NCI-H1694 treated with DMSO at 0.1 percent for 48 hours (cell line): ENCODE results near the gene ESPNL.

ENCODE experiments used
- DNase-seq: peaks from one replicate; lab custom pipeline; 2025; lab: John Stamatoyannopoulos, UW

ESPNL gene

DNA sequence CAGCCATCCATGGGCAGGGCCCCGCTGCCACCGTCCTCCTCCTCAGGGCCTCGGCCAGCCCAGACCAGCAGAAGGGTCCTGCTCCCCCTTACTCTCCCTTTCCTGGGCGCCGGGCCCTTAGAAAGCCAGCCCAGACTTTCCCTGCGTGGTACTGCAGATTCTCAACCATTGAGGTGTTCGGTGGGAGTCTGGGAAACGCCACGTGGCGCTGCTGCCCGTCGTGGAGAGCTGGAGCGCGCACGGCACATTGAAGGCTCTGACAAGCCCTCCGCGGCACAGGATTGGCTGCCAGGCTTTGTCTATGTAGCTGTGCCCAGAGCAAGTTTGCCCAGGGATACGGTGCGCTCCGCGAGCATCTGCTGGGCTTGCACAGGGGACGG, 27.9 kb downstream of the ESPNL start:
- DNase-seq = no peak

- no peak for DNase-seq
Measured at GRCh38 chr2:238128534-238129001, 28.4 kb downstream of the ESPNL start.

DNA sequence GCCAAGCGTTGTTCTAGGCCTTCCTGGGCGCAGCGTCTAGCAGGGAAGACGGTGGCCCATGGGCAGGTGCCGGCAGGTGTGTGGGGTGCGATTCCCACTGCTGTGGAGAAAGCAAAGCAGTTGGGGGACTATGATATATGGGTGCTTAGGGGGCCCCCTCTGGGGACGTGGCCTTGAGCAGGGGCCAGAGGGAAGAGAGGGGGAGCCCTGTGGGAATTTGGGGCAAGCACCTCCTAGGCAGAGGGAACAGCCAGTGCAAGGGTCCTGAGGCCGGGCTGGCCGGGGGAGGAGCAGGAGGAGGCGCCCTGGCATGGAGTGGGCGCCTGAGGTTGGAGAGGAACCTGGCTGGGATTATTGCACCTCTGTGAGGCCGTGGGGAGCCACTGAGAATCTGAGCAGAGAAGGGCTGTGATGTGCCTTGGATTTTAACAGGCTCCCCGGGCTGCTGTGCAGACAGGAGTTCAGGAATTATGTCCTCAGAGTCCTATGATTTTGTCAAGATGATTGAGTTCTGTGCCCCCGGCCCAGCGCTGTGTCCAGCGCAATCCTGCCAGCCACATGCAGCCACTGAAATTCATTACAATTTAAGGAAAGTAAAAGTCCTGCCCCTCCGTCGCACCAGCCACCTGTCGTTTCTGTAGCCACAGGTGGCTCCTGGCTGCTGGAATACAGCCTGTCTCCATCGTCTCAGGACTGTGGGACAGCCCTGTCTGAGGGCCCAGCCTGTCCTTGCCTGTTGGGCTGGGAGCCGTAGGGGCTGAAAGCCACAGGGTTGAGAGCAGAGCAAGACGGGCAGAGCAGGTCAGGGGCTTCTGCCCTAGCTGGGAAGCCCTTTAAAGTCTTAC, 29.2 kb downstream of the ESPNL start:
- no peak for DNase-seq

DNA sequence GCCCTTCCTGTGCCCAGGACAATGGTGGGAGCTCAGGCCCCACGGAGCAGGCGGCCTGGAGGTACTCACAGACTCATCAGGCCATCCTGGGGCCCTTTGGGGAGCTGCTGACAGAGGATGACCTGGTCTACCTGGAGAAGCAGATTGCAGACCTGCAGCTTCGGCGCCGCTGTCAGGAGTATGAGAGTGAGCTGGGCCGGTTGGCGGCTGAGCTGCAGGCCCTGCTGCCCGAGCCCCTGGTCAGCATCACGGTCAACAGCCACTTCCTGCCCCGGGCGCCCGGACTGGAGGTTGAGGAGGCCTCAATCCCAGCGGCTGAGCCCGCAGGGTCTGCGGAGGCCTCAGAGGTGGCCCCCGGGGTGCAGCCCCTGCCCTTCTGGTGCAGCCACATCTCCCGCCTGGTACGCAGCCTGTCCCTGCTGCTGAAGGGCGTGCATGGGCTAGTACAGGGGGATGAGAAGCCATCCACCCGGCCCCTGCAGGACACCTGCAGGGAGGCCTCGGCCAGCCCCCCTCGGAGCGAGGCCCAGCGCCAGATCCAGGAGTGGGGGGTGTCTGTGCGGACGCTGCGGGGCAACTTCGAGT, 30.1 kb downstream of the ESPNL start:
- DNase-seq = no peak

DNA sequence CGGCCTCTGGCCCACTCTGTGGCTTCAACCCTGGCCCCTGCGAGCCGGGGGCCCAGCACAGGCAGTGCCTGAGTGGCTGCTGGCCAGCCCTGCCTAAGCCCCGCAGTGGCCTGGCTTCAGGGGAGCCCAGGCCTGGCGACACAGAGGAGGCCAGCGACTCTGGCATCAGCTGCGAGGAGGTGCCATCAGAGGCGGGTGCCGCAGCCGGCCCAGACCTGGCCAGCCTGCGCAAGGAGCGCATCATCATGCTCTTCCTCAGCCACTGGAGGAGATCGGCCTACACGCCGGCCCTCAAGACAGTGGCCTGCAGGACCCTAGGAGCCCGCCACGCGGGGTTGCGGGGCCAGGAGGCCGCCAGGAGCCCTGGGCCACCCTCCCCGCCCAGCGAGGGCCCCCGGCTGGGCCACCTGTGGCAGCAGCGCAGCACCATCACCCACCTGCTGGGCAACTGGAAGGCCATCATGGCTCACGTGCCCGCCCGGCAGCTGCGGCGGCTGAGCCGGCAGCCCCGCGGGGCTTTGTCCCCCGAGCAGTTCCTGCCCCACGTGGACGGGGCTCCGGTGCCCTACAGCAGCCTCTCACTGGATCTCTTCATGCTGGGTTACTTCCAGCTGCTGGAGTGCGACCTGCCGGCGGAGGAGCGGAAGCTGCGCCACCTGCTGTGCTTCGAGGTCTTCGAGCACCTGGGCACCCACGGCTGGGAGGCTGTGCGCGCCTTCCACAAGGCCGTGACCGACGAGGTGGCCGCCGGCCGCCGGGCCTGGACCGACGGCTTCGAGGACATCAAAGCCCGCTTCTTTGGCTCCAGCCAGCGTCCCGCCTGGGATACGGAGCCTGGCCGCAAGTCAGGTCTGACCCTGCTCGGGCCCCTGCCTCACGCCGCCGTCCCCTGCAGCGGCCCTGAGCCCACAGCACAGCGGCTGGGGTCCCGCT, 30.8 kb downstream of the ESPNL start:
- DNase-seq = no peak

DNA sequence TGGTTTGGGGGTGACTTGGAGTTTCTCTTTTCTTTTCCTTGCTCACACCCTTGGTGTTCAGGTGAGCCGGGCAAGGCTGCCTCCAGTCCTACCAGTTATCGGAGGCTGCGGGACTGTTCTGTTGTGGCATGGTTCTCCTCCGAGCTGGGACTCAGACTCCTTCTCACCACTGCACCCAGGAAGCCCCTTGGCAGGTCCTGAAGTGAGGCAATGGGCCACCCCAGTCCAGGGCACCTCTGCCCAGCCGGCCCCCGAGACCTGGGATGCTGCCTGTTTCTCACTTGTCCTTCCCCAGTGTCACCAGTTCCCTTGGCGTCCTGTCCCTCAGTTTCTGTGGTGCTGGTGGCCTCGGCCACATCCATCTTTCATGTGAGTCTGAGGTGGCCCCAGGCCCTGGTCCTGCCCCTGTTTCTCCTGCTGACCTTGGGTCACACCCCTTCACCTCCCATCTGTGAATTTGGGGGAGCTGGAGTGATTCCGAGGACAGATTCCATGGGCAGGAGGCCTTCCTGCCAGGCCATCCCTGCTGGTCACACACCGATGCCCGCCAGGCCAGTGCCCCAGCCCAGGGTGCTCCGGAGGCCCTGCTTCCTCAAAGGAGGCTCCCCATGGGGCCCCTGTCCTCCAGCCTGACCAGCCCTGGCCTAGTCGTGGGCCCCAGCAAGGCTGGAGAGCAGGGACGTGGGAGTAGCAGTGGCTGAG, 31.8 kb downstream of the ESPNL start:
- no peak for DNase-seq

DNA sequence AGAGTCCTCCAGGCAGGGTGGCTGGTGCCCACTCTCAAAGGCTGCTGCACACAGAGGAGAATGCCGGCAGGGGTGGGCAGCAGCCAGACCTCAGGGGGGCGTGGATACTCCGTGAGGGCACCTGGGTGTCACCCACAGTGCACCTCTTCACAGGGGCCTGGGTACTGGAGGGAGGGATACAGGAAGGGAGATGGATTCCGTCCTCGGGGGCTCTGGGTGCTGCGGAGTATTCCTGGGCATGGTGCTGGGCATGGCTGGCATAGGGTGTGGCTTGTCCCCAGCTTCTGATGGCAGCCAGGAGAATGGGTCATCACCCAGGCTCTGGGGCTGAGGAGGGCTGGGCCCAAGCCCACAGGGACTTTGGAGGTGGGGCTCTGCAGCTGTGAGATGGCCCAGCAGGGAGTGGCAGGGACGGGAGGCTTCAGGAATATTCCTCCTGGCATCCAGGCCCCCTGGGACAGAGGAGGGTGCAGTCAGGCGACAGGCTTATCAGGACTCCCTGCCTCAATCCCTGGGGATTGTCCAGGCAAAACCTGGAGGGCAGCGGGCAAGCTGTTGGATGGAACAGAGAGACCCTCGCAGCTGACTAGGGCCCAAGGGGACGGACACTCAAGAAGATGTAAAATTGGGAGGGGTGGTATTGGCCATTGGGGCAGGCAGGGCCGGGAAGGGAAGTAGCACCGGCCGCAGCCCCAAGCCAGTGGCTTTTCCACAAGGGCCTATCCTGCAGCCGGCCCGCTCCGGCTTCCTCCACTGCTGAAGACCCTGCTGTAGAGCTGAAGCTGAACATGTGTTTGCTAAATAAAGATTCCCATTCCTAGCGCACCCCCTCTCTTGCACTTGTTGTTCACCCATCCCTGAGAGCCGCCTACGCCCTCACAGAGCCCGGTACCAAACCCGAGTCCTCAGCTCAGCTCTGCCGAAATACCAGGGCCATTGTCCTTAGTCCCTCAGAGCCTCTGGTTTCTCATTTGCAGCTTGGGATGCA, 32.6 kb downstream of the ESPNL start:
- DNase-seq = no peak

DNA sequence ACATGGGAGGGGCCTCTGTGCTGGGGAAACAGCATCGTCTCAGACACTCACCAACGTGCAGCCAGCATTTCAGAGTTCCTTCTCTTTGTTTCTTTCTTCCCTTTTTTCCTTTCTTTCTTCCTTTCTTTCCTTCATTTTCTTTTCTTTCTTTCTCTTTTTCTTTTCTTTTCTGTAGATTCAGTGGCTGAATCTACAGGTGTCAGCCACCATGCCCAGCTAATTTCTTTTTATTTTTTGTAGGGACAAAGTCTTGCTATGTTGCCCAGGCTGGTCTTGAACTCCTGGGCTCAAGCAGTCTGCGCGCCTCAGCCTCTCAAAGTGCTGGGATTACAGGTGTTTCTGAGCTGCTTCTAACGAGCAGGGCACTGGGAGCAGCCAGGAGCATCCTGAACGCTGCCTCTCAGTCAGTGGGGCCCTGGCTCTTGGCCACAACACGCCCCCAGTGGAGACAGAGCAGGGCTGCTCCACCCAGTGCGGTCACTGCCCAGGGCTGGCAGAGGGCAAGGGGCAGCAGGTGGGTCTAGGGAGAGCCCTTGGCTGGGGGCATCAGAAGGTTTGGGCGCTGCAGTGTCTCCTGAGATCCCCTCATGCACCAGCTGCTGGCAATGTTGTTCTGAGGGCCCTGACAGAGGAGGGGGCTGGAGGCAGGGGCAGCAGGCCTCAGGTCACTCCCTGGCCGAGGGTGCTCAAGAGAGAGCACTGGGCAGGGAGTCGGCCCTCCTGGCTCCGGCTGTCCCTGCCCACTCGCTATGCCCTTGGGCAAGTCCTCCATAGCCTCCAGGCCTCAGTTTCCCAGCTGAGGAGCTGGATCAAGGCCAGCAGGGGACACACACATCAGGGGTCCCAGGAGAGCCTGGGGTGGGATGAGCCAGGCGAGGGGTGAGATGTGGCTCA, 33.6 kb downstream of the ESPNL start:
- no peak for DNase-seq

DNA sequence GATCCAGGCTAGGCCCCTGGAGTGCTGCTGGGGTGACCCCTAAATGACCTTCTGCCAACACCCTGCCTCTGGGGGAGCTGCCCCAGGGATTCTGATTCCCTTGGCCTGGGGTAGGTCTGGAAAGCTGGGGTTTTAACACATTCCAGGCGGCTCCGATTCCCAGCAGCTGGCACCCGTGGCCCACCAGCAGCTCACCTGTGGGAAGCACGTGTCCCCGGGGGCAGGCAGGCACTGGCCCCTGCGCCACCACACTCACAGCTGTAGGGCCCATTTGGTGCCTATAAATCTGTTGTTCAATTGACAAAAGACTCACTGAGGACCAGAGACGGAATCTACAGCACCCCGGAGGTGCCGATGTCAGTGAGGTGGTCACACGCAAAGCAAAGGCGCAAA, 34.2 kb downstream of the ESPNL start:
- no peak for DNase-seq

DNA sequence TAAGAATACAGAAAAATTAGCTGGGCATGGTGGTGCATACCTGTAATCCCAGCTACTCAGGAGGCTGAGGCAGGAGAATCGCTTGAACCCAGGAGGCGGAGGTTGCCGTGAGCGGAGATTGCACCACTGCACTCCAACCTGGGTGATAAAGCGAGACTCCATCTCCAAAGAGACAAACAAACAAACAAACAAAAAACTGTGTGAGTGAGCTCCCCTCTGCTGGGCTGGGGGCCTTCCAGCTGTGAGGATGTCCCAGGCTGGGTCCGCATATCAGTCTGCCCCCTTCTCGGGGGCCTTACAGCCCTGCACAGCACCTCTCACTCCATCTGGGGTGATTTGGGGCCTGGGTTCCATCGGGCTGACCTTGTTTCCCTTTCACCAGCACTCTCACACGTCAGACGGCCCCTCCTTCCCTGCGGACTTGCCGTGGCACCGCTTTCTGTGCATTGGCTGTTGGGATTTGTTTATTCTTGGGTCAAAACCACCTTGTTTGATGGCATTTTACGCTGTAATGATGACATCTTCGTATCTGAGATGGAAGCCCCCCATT, 35.5 kb downstream of the ESPNL start:
- DNase-seq = no peak

GRCh38 chr2:238136820-238137537, 36.8 kb downstream of the ESPNL start:
- DNase-seq = no peak

DNA sequence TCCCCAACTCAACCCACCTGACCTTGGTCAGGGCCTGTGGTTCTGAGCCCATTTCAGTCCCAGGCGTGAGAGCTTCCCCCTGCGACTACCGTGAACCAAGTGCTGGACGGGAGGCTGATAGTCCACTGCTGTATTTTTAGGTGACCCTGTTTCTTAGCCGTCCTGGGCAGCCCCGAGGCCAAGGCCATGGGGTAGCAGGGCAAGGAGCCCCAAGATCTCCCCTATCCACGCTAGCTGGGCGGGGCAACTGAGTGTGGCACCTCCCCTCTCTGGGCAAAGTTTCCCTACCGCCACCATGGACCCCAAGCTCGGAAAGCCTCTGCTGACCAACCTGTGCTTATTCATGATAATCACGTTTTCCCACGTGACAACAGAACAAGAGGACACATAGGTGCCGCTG, 37.7 kb downstream of the ESPNL start:
- no peak for DNase-seq

DNA sequence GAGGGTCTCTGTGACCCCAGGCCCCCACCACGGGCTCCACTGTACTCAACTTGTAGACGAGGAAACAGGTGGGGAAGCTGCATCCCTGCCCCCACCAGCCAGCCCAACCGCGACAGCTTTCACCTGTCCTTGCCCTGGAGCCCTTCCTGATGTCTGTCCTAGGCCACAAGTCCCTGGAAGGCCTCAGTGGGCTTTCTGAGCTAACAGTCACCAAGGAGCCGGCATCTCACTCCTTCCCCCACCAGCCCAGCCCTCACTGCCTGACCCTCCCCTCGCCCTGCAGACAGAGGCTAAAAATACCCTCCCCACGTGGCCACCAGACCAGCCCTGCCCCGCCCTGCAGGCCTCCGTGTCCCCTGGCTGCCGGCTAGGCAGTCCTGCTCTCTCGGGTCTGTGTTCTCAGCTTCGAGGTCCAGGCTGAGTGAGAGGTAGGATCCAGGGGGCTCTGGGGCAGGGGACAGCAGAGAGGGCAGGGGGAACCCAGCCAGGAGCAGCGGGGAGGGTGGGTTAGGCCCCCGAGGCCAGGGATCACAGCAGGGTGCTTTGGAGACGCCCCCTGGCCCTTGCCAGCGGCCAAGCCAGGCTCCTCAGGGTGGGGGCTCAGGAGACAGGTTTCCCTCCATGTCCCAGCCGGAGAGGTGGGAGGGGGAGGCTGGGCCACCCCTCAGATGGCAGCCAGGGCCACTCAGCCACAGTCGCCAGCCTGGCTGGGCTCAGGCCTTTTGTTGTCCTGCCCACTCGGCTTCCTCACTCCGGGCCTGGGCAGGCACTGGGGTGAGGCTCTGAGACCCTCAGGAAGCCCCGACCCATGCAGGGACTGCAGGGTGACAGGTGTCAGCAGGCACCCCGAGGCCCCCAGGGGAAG, 38.4 kb downstream of the ESPNL start, which contains the start of gene KLHL30:
KLHL30 (plus strand) TSS at position 338 of the 865 bp plus-strand sequence. CDS start 2,087 bp downstream, outside the sequence.
- DNase-seq = no peak

DNA sequence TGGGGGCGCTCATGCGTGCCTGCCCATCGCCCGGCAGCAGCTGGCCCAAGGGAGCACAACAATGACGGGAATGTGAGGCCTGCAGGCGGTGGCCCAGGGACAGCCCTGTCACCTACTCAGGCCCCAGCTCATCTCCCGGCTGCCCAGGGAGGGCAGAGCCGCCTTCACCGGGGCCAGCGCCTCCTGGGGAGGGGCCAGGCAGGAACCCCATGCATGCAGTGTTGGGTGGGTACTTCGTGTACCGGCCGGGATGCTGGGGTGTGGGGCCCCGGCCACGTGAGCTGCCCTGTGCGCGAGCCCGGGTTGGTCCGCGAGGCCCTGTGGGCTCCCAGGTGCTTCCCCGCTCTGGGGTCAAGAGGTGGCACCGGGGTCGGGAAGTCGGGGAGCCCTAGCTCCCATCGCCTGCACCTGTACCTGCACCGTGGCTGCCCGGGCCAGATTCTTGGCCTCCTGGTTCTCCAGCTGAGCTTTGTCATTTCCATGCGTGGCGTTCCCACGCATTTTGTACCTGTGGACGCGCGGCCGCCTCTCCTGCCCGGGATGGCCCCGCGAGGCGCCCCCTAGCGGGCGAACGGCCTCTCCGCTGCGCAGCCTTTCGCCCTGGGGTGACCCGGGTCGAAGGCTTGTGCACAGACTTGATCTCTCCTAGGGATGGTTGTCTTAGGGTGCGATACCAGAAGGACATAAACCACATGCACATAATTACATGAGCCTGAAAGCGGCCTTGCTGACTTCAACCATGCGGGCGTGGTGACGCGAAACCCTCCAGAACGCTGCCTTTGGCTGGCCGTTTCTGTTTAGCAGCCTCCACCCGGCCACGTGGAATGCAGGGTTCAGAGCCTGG, 39.3 kb downstream of the ESPNL start:
- DNase-seq = no peak

GRCh38 chr2:238140040-238140439, 39.9 kb downstream of the ESPNL start:
- DNase-seq = no peak

GRCh38 chr2:238140721-238141540, 40.8 kb downstream of the ESPNL start:
- no peak for DNase-seq
